Left ventricle myocardium inferior (tissue), 1 donor: Measurements from ENCODE around the gene SMIM24. TPM values are rescaled to one million over a fixed set of nuclear protein-coding genes. Genes with fewer than 3 reads are reported as not detected.

ENCODE experiments used
- DNase-seq: peaks from one replicate; pipeline ENCODE4 v3.0.0-alpha.2; 2020
- H3K27ac ChIP-seq: fragments of 200-600 bp; replicated peaks from 2 replicates; pipeline ENCODE4 v1.8.0; 2021
- H3K27me3 ChIP-seq: fragments of 200-600 bp; 2 replicates; pipeline ENCODE4 v1.8.0; 2021; ENCODE audit warnings: low read depth
- H3K36me3 ChIP-seq: fragments of 200-600 bp; 2 replicates; pipeline ENCODE4 v1.8.0; 2021
- H3K4me1 ChIP-seq: fragments of 200-600 bp; 2 replicates; pipeline ENCODE4 v1.8.0; 2021
- H3K4me3 ChIP-seq: fragments of 200-600 bp; 2 replicates; pipeline ENCODE4 v1.8.0; 2021; ENCODE audit warnings: mild to moderate bottlenecking, moderate library complexity
- H3K9me3 ChIP-seq: fragments of 200-600 bp; replicated peaks from 2 replicates; pipeline ENCODE4 v1.8.0; 2021
- intact Hi-C: fragments of 100-400 bp; cut with micrococcal nuclease; formaldehyde crosslinking; loops from one replicate; pipeline ENCODE4 v1.11.0; 2022
- total RNA-seq: library from RNA; stranded (reverse); fragmentation: NEBNext Ultra II Directional; extraction: Animal tissue kit (Norgen Biotek cat#: 25700); gene quantifications from one replicate; pipeline ENCODE4 v1.2.1, GENCODE V29; 2021
- TF ChIP-seq, protein P1 (sequence below): fragments of 200-600 bp; IDR thresholded peaks from 2 replicates; pipeline ENCODE4 v1.8.0; 2021; ENCODE audit warnings: antibody characterized with exemption, mild to moderate bottlenecking, borderline replicate concordance
- donor health status: DM: no; HTN: yes; CAD: no; lungs with severe emphysema.

Gene SMIM24
- total RNA-seq, 1 donor from 2014 or later = not detected

DNA sequence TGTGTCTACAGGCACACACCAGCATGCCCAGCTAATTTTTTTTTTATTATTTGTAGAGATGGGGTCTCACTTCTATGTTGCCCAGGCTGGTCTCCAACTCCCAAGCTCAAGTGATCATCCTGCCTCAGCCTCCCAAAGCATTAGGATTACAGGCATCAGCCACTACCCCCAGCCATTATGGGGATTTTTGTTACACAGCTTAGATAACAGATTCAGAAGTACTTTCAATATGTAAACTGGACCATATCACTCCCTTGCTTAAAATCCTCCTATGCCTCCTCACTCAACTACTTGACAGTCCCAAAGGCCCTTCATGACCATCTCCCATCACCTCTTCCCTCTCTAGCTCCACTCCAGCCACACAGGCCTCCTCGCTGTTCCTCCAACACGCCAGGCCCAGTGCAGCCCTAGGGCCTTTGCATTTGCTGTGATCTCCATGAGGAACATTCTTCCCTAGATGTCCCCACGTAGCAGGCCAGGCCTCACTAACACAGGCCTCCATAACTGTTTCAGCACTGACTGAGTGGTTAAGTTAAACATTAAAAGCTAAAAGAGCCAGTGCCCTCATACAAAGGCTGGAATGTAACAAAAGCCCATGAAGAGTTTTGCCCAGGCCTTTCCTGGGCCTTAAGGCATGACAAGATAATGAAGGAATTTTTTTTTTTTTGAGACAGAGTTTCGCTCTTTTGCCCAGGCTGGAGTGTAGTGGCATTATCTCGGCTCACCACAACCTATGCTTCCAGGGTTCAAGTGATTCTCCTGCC is 17.6 kb upstream of the SMIM24 start:
- Histone ChIP-seq H3K27ac (no peak overlapping the region), H3K4me1 (peaks cover 23% of the 10 kb centered on the region), H3K27me3 (no peaks in the 10 kb centered on the region), H3K4me3 (no peak overlapping the region), H3K36me3 (peaks cover 39% of the 10 kb centered on the region), H3K9me3 (no peaks in the 10 kb centered on the region)
- DNase-seq = no peak
- intact Hi-C loops = no loop called here
- TF ChIP-seq, protein P1, sequence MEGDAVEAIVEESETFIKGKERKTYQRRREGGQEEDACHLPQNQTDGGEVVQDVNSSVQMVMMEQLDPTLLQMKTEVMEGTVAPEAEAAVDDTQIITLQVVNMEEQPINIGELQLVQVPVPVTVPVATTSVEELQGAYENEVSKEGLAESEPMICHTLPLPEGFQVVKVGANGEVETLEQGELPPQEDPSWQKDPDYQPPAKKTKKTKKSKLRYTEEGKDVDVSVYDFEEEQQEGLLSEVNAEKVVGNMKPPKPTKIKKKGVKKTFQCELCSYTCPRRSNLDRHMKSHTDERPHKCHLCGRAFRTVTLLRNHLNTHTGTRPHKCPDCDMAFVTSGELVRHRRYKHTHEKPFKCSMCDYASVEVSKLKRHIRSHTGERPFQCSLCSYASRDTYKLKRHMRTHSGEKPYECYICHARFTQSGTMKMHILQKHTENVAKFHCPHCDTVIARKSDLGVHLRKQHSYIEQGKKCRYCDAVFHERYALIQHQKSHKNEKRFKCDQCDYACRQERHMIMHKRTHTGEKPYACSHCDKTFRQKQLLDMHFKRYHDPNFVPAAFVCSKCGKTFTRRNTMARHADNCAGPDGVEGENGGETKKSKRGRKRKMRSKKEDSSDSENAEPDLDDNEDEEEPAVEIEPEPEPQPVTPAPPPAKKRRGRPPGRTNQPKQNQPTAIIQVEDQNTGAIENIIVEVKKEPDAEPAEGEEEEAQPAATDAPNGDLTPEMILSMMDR = no peak

DNA sequence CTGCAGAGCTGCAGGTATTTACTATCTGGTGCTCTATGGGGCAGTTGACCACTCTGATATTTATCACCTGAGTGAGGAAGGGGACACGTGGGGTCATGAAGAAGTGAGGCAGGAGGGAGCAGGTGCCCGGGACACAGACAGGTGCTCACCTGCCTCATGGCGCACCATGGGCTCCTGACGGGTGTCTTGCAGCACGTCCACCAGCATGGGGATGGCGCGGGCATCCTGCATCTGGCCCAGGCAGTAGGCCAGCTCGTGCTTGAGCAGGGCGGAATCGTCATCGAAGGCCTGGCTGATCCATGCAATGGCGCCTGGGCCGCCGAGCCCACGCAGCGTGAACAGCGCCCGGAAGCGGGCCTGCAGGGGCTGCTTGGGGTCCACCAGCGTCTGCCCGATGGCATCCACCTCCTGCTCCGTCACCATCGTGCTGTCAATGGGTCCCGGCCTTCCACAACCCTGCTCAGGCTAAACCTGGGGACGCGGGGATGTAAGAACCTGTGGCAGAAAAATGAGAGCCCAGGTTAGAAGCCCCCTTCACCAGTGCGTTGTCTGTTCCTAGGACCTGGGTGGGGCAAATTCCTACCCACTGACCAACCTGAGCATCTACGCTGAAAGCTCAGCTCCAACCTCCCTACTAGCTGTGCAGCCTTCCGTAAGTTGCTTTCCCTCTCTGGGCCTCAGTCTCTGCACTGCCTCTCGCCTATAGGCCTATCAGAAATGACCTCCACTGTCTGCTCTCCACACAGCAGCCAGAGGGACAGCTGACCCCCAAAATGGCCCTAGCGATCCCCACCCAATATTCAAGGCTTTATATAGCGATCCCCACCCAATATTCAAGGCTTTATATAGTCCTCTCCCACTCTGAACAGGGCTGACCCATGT is 16.3 kb upstream of the SMIM24 start:
- DNase-seq = no peak
- Histone ChIP-seq H3K27ac (no peak overlapping the region), H3K4me1 (peaks cover 23% of the 10 kb centered on the region), H3K27me3 (no peaks in the 10 kb centered on the region), H3K9me3 (no peaks in the 10 kb centered on the region), H3K36me3 (peaks cover 52% of the 10 kb centered on the region), H3K4me3 (no peak overlapping the region)
- TF ChIP-seq, protein P1 = no peak
- intact Hi-C loops = no loop called here

DNA sequence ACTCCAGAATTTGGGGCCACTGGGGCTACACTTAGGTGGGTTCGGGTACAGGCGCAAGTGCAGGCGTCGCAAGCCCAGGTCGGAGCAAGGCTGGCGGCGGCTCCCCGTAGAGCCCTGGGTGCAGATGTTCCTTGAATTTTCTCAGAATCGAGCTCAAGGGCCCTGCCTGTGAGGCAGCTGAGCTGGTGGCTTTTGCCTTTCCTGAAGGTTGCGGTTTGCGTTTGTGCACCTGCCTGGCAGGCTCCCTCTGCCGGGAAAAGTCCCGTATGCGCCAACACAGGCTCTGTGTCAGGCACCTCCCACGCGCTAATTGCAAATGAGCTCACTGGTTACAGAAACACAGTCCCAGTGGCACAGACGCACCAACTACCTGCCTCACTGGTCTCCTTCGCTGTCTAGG is 14.2 kb upstream of the SMIM24 start:
- Histone ChIP-seq H3K4me1 (peaks cover 11% of the 10 kb centered on the region), H3K36me3 (peaks cover 58% of the 10 kb centered on the region), H3K27me3 (no peaks in the 10 kb centered on the region), H3K9me3 (no peaks in the 10 kb centered on the region), H3K4me3 (no peak overlapping the region), H3K27ac (no peak overlapping the region)
- TF ChIP-seq, protein P1 = no peak
- no peak for DNase-seq
- intact Hi-C loops = no loop called here

GRCh38 chr19:3494051-3494450 is 13.7 kb upstream of the SMIM24 start:
- H3K27ac ChIP-seq = no peak overlapping the region
- no peaks in the 10 kb centered on the region for H3K27me3 ChIP-seq
- H3K4me3 ChIP-seq = no peak overlapping the region
- intact Hi-C loops = no loop called here
- peaks cover 58% of the 10 kb centered on the region for H3K36me3 ChIP-seq
- no peak for DNase-seq
- TF ChIP-seq, protein P1 = no peak
- H3K4me1 ChIP-seq = peaks cover 6% of the 10 kb centered on the region
- H3K9me3 ChIP-seq = no peaks in the 10 kb centered on the region

DNA sequence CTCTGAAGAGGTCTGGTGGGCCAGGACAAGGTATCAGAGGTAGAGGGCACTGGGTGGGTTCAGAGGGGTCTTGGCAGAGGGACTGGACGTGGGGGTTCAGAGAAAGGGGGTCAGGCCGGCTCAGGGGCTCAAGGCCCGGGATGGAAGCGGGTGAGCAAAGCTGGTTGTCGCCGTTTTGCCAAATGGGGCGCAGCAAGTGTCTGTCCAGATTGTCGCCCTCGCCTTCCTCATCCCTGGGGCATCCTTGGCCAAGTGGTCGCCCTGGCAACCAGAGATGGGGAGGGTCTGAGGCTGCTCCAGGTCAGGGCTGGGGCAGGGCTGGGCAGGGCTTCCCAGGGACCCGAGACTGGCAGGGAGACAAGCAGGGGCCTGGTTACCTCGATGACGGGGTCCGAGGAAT is 13.3 kb upstream of the SMIM24 start:
- DNase-seq = no peak

More for the DNA sequence above, 13.3 kb upstream of the SMIM24 start:
- Histone ChIP-seq H3K4me1 (peaks cover 2% of the 10 kb centered on the region), H3K36me3 (peaks cover 58% of the 10 kb centered on the region), H3K27ac (no peak overlapping the region), H3K4me3 (no peak overlapping the region), H3K27me3 (no peaks in the 10 kb centered on the region), H3K9me3 (no peaks in the 10 kb centered on the region)
- intact Hi-C loops = no loop called here
- TF ChIP-seq, protein P1 = no peak
